Measurements from ENCODE around the gene NUPR1.

GRCh38 chr16:28554634-28555423 is 16.1 kb upstream of the NUPR1 start:
- TF ChIP-seq CTCF (IDR thresholded peaks at IDR 0.05 in 2 of 3, conservative IDR thresholded peaks at IDR 0.05 in 1 of 3; ENCODE audit: borderline replicate concordance in 1 of 3, insufficient read depth in 1 of 3, low read depth in 2 of 3, low read length in 2 of 3) (no peak), POLR2AphosphoS5 (IDR thresholded peaks at IDR 0.05; ENCODE audit: low read depth, low read length) (no peak), POLR2A (IDR thresholded peaks at IDR 0.05; ENCODE audit: borderline replicate concordance, extremely low read depth, insufficient read depth, insufficient read length) (no peak), REST (IDR thresholded peaks at IDR 0.05; ENCODE audit: low read depth) (no peak)

Measured in HCT116 (cell line).